Mesendoderm (in vitro differentiated cells): ENCODE data around the gene SPINT4.
"Not testable (repeated sequence)": the region's sequence is repeated elsewhere in the genome, so short reads cannot be mapped to it uniquely, and the experiment has no call there.

Source experiments
- DNase-seq: peaks from one replicate; pipeline ENCODE4 v3.0.0; 2013
- H2AK5ac ChIP-seq: 2 replicates; pipeline ENCODE4 v1.6.1; 2013; ENCODE audit warnings: low read length, inconsistent platforms
- H2BK120ac ChIP-seq: 2 replicates; pipeline ENCODE4 v1.6.1; 2013; ENCODE audit warnings: low read depth, mild to moderate bottlenecking, low read length, moderate library complexity, mixed read lengths
- H2BK15ac ChIP-seq: replicated peaks from 2 replicates; pipeline ENCODE4 v1.6.1; 2013; ENCODE audit warnings: low read depth, mild to moderate bottlenecking, moderate library complexity
- H2BK5ac ChIP-seq: 2 replicates; pipeline ENCODE4 v1.6.1; 2013; ENCODE audit warnings: low read length, inconsistent platforms
- H3K18ac ChIP-seq: 2 replicates; pipeline ENCODE4 v1.6.1; 2013; ENCODE audit warnings: mild to moderate bottlenecking, low read length, mixed read lengths
- H3K23ac ChIP-seq: one replicate; pipeline ENCODE4 v1.6.1; 2013; ENCODE audit warnings: low read length
- H3K27ac ChIP-seq: 2 replicates; pipeline ENCODE4 v1.5.1; 2013; ENCODE audit warnings: low read depth, mild to moderate bottlenecking, inconsistent platforms, low read length, moderate library complexity
- H3K27me3 ChIP-seq: 2 replicates; pipeline ENCODE4 v1.6.1; 2013; ENCODE audit warnings: low read length, control low read depth, mild to moderate bottlenecking, inconsistent platforms; ENCODE audit not compliant: insufficient read depth, poor library complexity
- H3K36me3 ChIP-seq: 2 replicates; pipeline ENCODE4 v1.6.1; 2013; ENCODE audit warnings: low read length, inconsistent platforms; ENCODE audit not compliant: control insufficient read depth, insufficient read depth
- H3K4ac ChIP-seq: one replicate; pipeline ENCODE4 v1.6.1; 2013; ENCODE audit warnings: low read depth, mild to moderate bottlenecking, low read length, moderate library complexity
- H3K4me1 ChIP-seq: 2 replicates; pipeline ENCODE4 v1.6.1; 2013; ENCODE audit warnings: low read depth, low read length, inconsistent platforms; ENCODE audit not compliant: control insufficient read depth
- H3K4me2 ChIP-seq: 2 replicates; pipeline ENCODE4 v1.6.1; 2013; ENCODE audit warnings: low read length
- H3K4me3 ChIP-seq: 2 replicates; pipeline ENCODE4 v1.5.1; 2013; ENCODE audit warnings: mild to moderate bottlenecking, low read length
- H3K56ac ChIP-seq: one replicate; pipeline ENCODE4 v1.6.1; 2013; ENCODE audit warnings: low read length
- H3K79me1 ChIP-seq: 2 replicates; pipeline ENCODE4 v1.6.1; 2013; ENCODE audit warnings: low read length, inconsistent platforms
- H3K79me2 ChIP-seq: 2 replicates; pipeline ENCODE4 v1.6.1; 2013; ENCODE audit warnings: mild to moderate bottlenecking, low read length; ENCODE audit not compliant: control insufficient read depth, insufficient read depth
- H3K9ac ChIP-seq: 2 replicates; pipeline ENCODE4 v1.6.1; 2013; ENCODE audit warnings: low read length, inconsistent platforms
- H4K5ac ChIP-seq: one replicate; pipeline ENCODE4 v1.6.1; 2013; ENCODE audit warnings: low read length
- H4K8ac ChIP-seq: one replicate; pipeline ENCODE4 v1.6.1; 2013; ENCODE audit warnings: low read depth, mild to moderate bottlenecking, control low read depth, low read length, moderate library complexity
- WGBS: extraction: QIAGEN DNeasy Blood & Tissue Kit; methylation state at CpG from one replicate; pipeline ENCODE4 v1.1.7; 2013; ENCODE audit warnings: low lambda C conversion rate, missing lambda C conversion rate; ENCODE audit not compliant: insufficient coverage; ENCODE audit errors: extremely low coverage; 5-methylcytosine and 5-hydroxymethylcytosine counted together

The SPINT4 gene

DNA sequence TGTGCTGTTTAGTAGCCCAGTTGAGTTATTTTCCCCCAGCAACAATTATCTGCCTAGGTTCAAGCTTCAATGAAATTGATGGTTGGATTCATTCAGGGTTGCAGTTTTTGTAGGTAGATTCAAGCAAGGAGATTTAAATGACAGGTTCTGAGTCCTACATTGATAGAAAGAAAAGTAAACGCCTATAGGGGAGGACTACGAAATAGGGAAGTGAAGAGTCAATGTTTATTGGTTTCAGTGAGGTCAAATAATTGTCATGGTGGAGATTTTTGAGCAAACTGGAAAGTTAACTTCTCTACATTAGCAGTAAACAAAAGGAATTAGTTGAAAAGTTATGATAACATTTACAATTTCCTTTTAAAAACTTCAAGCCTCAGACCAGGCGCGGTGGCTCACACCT, 21.0 kb upstream of the SPINT4 start:
- Histone ChIP-seq H3K36me3 (no peaks in the 10 kb centered on the region), H2AK5ac (no peak overlapping the region), H3K56ac (no peak overlapping the region), H3K23ac (no peak overlapping the region), H3K79me1 (no peaks in the 10 kb centered on the region), H3K18ac (no peak overlapping the region), H2BK5ac (no peak overlapping the region), H2BK120ac (no peak overlapping the region), H3K9ac (no peak overlapping the region), H4K5ac (no peak overlapping the region), H2BK15ac (no peak overlapping the region), H3K27ac (no peak overlapping the region), H3K27me3 (no peaks in the 10 kb centered on the region), H3K4me1 (no peaks in the 10 kb centered on the region), H3K4me2 (no peak overlapping the region), H3K79me2 (no peaks in the 10 kb centered on the region), H3K4ac (no peak overlapping the region), H3K4me3 (no peak overlapping the region), H4K8ac (no peak overlapping the region)
- WGBS = no CpG with 5 or more reads among the region's 4 CpGs
- DNase-seq = no peak

DNA sequence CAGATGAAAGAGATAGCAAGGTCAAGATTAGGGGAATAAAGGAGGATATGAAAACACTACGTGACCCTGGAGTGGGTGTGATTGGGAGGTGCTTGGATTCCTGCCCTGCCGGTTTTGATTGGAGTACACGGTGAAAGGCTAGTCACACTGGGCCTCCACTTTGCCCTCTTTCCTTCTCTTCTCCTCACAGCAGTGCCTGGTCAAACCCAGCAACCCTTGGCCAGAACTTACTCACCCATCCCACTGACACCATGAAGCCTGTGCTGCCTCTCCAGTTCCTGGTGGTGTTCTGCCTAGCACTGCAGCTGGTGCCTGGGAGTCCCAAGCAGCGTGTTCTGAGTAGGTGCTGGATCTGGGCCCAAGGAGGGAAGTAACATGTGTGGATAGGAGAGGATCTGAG, 20.3 kb upstream of the SPINT4 start, which contains the start of gene WFDC13:
WFDC13 (plus strand) TSS at position 166 of the 400 bp plus-strand sequence; CDS start at position 252, 86 bp downstream.
- Histone ChIP-seq H2BK15ac (no peak within 1 kb of the TSS), H3K4me2 (no peak within 1 kb of the TSS), H3K56ac (peak within 1 kb of the TSS; percentile 34), H3K4me1 (no peaks in the 10 kb centered on the region), H4K8ac (no peak within 1 kb of the TSS), H3K23ac (no peak within 1 kb of the TSS), H3K27me3 (no peaks in the 10 kb centered on the region), H3K4me3 (no peak within 1 kb of the TSS), H2BK120ac (no peak within 1 kb of the TSS), H3K9ac (no peak within 1 kb of the TSS), H3K18ac (no peak within 1 kb of the TSS), H3K79me1 (no peaks in the 10 kb centered on the region), H4K5ac (no peak within 1 kb of the TSS), H2AK5ac (no peak within 1 kb of the TSS), H2BK5ac (no peak within 1 kb of the TSS), H3K27ac (no peak within 1 kb of the TSS), H3K79me2 (no peaks in the 10 kb centered on the region), H3K36me3 (no peaks in the 10 kb centered on the region), H3K4ac (no peak within 1 kb of the TSS)
- no CpG with 5 or more reads among the region's 4 CpGs for WGBS
- no peak for DNase-seq

DNA sequence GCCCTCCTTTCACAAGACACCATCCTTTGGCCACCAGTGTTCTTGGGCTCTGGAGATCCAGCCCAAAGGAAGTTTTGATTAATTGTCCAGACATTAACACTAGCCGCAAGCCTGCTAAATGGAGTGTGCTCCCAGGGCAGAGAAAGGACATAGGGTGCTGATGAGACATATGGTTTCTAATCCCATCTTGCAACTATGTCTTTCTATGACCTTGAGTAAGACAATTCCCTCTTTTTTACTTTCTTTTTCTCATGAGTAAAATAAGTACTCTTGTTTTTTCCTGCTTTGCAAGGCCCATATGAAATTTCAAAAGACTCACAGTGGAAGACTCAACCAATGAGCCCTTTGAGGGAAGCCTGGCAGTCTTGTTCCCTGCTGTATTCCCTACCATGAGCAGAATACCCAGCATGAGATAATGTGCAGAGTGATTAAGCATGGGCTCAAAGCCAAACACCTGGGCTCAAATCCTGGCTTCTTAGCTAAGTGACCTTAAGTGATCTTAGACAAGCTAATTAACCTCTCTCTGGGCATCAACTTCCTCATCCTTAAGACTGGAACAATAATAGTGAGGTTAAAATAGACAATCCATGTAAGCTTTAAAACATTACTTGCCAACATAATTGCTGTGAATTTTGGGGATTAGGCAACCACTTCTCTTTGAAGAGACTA, 17.0 kb upstream of the SPINT4 start, which contains the start of gene WFDC10B:
WFDC10B (minus strand) TSS at position 51 of the 669 bp plus-strand sequence. CDS start 19,027 bp downstream, outside the sequence.
- H3K36me3 ChIP-seq = no peaks in the 10 kb centered on the region
- no peak within 1 kb of the TSS for H4K5ac ChIP-seq
- H3K79me1 ChIP-seq = no peaks in the 10 kb centered on the region
- peak within 1 kb of the TSS; percentile 29 for H3K23ac ChIP-seq
- H3K9ac ChIP-seq = no peak within 1 kb of the TSS
- H2BK15ac ChIP-seq = no peak within 1 kb of the TSS
- no peak within 1 kb of the TSS for H3K56ac ChIP-seq
- H3K27me3 ChIP-seq = no peaks in the 10 kb centered on the region
- H4K8ac ChIP-seq = no peak within 1 kb of the TSS
- no peaks in the 10 kb centered on the region for H3K79me2 ChIP-seq
- no peak within 1 kb of the TSS for H2AK5ac ChIP-seq
- no peak within 1 kb of the TSS for H3K4ac ChIP-seq
- WGBS = no CpG with 5 or more reads among the region's 1 CpG
- no peak within 1 kb of the TSS for H3K18ac ChIP-seq
- no peaks in the 10 kb centered on the region for H3K4me1 ChIP-seq
- DNase-seq = no peak
- H2BK120ac ChIP-seq = no peak within 1 kb of the TSS
- no peak within 1 kb of the TSS for H3K27ac ChIP-seq
- H3K4me2 ChIP-seq = no peak within 1 kb of the TSS
- no peak within 1 kb of the TSS for H3K4me3 ChIP-seq
- no peak within 1 kb of the TSS for H2BK5ac ChIP-seq

DNA sequence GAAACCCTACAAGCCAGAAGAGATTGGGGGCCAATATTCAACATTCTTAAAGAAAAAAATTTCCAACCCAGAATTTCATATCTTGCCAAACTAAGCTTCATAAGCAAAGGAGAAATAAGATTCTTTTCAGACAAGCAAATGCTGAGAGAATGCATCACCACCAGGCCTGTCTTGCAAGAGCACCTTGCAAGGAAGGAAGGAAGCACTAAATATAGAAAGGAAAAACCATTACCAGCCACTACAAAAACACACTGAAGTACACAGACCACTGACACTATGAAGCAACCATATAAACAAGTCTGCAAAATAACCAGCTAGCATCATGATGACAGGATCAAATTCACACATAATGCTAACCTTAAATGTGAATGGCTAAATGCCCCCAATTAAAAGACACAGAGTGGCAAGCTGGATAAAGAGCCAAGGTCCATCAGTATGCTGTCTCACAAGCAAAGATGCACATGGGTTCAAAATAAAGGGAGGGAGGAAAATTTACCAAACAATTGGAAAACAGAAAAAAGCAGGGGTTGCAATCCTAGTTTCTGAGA, 5.9 kb upstream of the SPINT4 start:
- DNase-seq, H3K79me1 ChIP-seq, H3K4me1 ChIP-seq, H3K4ac ChIP-seq, H3K36me3 ChIP-seq, H3K4me2 ChIP-seq, H3K18ac ChIP-seq, H2BK120ac ChIP-seq, H3K4me3 ChIP-seq, H2BK15ac ChIP-seq, H3K79me2 ChIP-seq, H2AK5ac ChIP-seq, H4K5ac ChIP-seq, H2BK5ac ChIP-seq, H4K8ac ChIP-seq, H3K27me3 ChIP-seq, H3K27ac ChIP-seq, H3K56ac ChIP-seq, H3K23ac ChIP-seq, H3K9ac ChIP-seq: not testable (repeated sequence)

DNA sequence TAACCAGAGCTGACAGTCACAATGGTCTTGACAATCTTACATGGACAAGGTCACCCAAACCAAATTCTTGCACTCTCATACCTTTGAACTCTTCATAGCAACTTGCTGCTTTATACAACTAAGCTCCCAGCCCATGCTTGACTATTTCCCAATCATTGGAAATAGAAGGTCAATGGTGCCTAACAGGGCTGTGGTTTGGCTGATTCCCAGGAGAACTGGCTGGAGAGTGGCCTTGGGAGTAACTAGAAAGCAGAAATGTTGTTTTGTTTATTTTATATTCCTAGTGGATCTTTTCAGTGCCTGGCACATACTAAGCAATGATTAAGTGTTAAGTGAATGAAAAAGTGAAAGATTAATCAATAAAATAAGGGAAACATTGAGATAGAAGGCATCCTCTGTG, 3.0 kb downstream of the SPINT4 start:
- no peaks in the 10 kb centered on the region for H3K79me2 ChIP-seq
- no peak overlapping the region for H4K8ac ChIP-seq
- no peaks in the 10 kb centered on the region for H3K36me3 ChIP-seq
- H3K18ac ChIP-seq = no peak overlapping the region
- no peak overlapping the region for H2BK120ac ChIP-seq
- no peak overlapping the region for H2BK15ac ChIP-seq
- H3K27ac ChIP-seq = no peak overlapping the region
- no peaks in the 10 kb centered on the region for H3K4me1 ChIP-seq
- H3K27me3 ChIP-seq = no peaks in the 10 kb centered on the region
- no peak overlapping the region for H4K5ac ChIP-seq
- no peak overlapping the region for H2AK5ac ChIP-seq
- DNase-seq = no peak
- no peak overlapping the region for H3K4me2 ChIP-seq
- H3K56ac ChIP-seq = no peak overlapping the region
- H2BK5ac ChIP-seq = no peak overlapping the region
- no peak overlapping the region for H3K23ac ChIP-seq
- H3K9ac ChIP-seq = no peak overlapping the region
- H3K4ac ChIP-seq = no peak overlapping the region
- no peaks in the 10 kb centered on the region for H3K79me1 ChIP-seq
- H3K4me3 ChIP-seq = no peak overlapping the region

DNA sequence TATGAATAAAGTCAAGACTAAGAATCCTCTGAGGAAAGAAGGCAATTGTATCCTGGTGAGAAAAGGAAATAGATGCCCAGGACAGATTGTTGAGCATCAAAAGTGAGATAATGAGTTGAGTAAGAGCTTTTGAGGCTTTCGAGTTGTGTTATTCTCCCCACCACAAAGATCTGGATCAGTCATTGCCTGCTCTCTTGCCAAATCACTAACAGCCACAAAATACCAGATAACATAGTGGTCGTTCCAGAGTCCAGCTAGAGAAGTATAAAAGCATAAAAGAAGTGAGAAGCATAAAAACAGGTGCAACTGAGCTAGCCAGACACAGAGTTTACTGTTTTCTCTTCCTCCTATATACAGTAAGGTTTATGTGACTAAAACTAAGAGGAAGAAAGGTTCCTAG, 4.9 kb downstream of the SPINT4 start:
- Histone ChIP-seq H2AK5ac (no peak overlapping the region), H3K18ac (no peak overlapping the region), H3K56ac (no peak overlapping the region), H3K4me1 (no peaks in the 10 kb centered on the region), H3K36me3 (no peaks in the 10 kb centered on the region), H3K4me3 (no peak overlapping the region), H3K79me2 (no peaks in the 10 kb centered on the region), H3K23ac (no peak overlapping the region), H2BK120ac (no peak overlapping the region), H3K27ac (no peak overlapping the region), H4K8ac (no peak overlapping the region), H3K4me2 (no peak overlapping the region), H3K27me3 (no peaks in the 10 kb centered on the region), H2BK15ac (no peak overlapping the region), H3K79me1 (no peaks in the 10 kb centered on the region), H2BK5ac (no peak overlapping the region), H3K9ac (no peak overlapping the region), H4K5ac (no peak overlapping the region), H3K4ac (no peak overlapping the region)
- DNase-seq = no peak
- no CpG with 5 or more reads among the region's 2 CpGs for WGBS
